ENCODE results near the gene MSH5. TPM values are rescaled to one million over a fixed set of nuclear protein-coding genes. Genes with fewer than 3 reads are reported as not detected.

The MSH5 gene
- total and polyA plus RNA-seq, 2 of the 13 experiments (the other 11 are each of a cell fraction or from before 2014, with no cell fraction given): 10.2 to 38.7 TPM

GRCh38 chr6:31734821-31735406 is 4.9 kb upstream of the MSH5 start (continued):
- no peak for TF ChIP-seq ETS1 (CRISPR knock-in tag; IDR thresholded peaks at IDR 0.05)
- no peak for TF ChIP-seq ISX (CRISPR knock-in tag; conservative IDR thresholded peaks at IDR 0.05)
- no peak for TF ChIP-seq ZNF775 (CRISPR knock-in tag; IDR thresholded peaks at IDR 0.05; ENCODE audit: borderline replicate concordance)
- TF ChIP-seq ARID4A (CRISPR knock-in tag; IDR thresholded peaks at IDR 0.05; ENCODE audit: borderline replicate concordance): peak; percentile 49; the same call in 1 of the 2 replicates
- TF ChIP-seq PRDM10 (CRISPR knock-in tag; IDR thresholded peaks at IDR 0.05; ENCODE audit: low read depth): 0 out of 2 replicates have a peak, but pooled peaks have one; percentile 49
- peak; percentile 88 for TF ChIP-seq ZNF687 (CRISPR knock-in tag; IDR thresholded peaks at IDR 0.05)
- peak; percentile 53; the same call in 1 of the 2 replicates for TF ChIP-seq POLR2G (IDR thresholded peaks at IDR 0.05; ENCODE audit: low read depth, low read length)
- 0 out of 2 replicates have a peak, but pooled peaks have one; percentile 16 for TF ChIP-seq GATA4 (IDR thresholded peaks at IDR 0.05; ENCODE audit: borderline replicate concordance, low read depth)
- TF ChIP-seq MEIS2 (CRISPR knock-in tag; IDR thresholded peaks at IDR 0.05): 0 out of 2 replicates have a peak, but pooled peaks have one; percentile 45
- TF ChIP-seq ZNF343 (CRISPR knock-in tag; IDR thresholded peaks at IDR 0.05): no peak
- 0 out of 2 replicates have a peak, but pooled peaks have one; percentile 12 for TF ChIP-seq ETV6 (CRISPR knock-in tag; conservative IDR thresholded peaks at IDR 0.05)
- TF ChIP-seq MXD3 (CRISPR knock-in tag; IDR thresholded peaks at IDR 0.05): no peak
- no peak for TF ChIP-seq ZNF564 (CRISPR knock-in tag; IDR thresholded peaks at IDR 0.05)
- 0 out of 2 replicates have a peak, but pooled peaks have one; percentile 43 for TF ChIP-seq SP4 (CRISPR knock-in tag; IDR thresholded peaks at IDR 0.05)
- TF ChIP-seq GABPB1 (CRISPR knock-in tag; IDR thresholded peaks at IDR 0.05): peak; percentile 58

Measured in HepG2 (cell line).